RKO (cell line): ENCODE results near the gene NEK9.
"Not testable (repeated sequence)": the region's sequence is repeated elsewhere in the genome, so short reads cannot be mapped to it uniquely, and the experiment has no call there.

Experiments used
- DNase-seq: peaks from one replicate; pipeline ENCODE4 v3.0.0-alpha.2; 2016; ENCODE audit warnings: low spot score

The NEK9 gene

DNA sequence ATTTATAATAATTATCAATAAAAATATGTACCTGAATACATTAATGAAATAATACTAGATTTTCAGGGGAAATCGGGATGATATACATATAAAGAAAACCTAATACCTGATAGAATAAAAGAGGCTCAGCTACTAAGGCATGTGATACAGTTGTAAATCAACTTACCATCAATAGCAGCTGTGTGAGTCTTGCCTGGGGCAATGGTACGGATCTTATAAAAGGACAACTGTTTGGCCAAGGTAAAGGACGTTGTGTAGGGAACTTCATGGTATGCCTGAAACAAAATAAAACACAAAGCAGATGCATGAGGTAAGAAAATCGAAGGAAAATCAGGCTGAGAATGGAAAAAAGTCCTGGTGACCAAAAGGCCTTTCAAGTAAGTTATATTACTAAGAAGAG is 25.4 kb downstream of the NEK9 start:
- no peak for DNase-seq

DNA sequence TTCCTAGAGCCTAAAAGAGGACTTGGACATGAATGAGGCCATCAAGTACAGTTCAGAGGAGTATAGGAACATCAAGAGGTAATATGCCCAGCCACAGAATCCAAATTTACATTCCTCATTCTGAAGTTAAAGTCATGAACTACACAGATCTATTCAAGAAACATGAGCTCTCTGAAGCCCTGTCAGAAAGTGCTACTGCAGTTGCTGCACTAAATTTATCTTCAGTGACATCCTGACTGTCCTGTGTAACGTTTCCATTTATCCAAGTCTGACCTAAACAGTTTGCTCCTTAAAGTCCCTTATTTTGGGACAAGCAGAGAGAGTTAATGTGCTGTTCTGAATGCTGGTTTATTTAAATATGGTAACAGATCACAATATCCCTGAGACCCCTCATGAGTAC is 28.2 kb downstream of the NEK9 start:
- no peak for DNase-seq

DNA sequence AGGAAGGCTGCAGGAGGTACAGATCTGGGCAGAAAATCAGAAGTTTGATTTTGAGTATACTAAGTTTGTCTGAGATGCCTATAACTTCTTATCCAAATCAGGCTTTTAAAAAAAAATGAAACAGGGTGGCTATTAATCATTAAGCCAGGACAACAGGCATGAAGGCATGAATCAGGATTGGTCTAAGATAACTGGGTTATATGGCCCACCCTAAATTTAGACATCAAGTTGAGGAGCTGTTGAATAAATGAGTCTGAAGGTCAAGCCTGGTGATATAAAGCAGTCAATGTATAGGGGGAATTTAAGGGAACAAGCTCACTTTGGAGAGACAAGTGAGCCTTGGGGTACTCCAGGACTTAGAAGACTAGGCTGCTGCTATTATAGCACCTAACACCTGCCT is 28.6 kb downstream of the NEK9 start:
- DNase-seq: no peak

DNA sequence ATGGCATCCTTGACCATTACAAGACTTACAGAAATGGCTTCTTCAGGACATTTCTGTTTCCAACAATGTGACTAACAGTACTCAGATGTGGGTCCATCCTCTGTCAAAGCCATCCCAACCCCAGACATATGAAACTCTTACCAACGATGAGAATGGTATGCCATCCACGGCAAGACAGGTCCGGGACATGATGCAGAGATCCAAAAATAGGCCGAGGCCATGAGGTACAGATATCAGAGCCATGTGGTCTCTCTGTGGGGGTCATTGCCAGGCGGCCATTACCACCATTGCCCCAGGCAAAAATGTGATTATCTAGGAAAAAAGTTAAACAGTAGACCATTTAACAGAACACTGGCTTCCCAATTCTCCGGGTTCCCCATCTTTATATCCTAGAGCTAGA is 29.9 kb downstream of the NEK9 start:
- no peak for DNase-seq

DNA sequence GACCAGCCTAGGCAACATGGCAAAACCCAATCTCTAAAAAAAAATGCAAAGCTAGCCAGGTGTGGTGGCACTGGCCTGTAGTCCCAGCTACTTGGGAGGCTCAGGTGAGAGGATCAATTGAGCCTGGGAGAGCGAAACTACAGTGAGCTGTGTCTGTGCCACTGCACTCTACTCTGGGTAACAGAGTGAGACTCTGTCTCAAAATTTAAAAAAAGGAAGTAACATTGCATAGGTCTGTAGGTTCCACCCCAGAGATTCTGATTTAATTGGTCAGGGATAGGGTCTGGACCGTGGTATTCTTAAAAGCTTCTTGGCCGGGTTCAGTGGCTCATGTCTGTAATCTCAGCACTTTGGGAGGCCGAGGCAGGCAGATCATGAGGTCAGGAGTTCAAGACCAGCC is 31.2 kb downstream of the NEK9 start:
- DNase-seq: no peak

DNA sequence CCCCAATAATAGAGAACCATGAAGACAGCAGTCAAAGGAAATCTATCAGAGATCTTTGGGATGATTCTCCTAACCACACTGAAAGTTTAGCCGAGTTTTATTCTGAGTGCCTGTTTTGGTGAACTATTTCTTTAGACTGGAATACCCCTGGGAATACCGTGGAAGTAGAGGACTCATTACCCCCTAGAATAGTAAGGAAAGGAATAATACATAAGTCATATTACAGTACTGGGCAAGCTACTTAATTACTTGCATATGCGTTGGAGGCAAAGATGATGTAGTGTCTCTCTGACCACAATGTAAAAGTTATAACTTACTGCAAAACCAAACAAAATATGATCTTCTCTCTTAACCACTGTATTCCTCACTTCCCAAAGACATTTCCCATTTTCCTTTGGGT is 32.0 kb downstream of the NEK9 start:
- DNase-seq: no peak

DNA sequence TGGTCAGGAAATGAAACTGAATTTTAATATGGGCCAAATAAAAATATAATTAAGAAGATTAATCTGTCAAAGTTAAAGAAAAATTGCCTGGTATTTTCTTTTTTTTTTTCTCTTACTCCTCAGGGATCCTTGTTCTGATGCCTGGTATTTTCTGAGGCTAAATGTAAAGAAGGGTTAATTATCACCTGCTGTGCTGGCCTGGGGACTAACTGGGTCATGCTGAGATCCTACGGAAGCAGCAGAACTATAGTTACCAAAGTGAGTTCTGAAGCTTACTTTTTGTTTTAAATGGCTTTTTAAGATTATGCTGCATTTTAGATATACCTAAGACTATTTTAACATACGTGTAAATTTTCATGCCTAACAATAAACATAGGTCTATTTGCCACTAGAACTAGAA is 34.1 kb downstream of the NEK9 start:
- no peak for DNase-seq

DNA sequence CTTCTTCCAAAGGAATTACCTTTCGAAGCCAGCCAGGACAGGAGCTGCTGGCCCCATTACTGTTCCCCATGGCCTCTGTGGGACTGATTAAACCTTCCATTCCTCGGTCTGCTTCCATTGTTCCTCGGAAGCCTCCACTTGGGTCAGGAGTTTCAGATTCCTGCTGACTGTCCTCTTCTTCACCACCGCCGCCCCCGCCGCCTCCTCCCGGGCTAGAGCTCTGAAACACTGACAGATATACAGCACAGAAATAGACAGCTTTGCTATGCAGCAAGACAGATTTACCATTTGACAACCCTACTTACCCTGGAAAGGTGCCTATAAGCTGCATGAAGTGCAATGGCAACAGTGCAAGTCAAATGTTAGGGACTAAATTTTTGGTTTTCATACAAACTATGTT is 35.6 kb downstream of the NEK9 start:
- no peak for DNase-seq

DNA sequence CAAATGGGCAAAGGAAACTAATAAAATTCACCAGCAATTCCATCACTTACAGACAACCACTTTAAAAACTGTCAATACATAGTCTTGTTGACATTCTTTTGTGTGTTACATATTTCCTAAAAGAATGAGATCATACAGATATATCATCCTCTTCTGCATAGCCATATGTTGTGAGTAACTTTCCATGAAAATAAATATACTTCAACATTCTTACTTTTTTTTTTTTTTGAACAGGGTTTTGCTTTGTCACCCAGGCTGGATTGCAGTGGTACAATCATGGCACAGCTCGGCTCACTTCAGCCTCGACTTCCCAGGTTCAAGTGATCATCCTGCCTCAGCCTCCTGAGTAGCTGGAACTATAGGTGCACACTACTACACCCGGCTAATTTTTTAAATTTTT is 36.5 kb downstream of the NEK9 start:
- DNase-seq: no peak

DNA sequence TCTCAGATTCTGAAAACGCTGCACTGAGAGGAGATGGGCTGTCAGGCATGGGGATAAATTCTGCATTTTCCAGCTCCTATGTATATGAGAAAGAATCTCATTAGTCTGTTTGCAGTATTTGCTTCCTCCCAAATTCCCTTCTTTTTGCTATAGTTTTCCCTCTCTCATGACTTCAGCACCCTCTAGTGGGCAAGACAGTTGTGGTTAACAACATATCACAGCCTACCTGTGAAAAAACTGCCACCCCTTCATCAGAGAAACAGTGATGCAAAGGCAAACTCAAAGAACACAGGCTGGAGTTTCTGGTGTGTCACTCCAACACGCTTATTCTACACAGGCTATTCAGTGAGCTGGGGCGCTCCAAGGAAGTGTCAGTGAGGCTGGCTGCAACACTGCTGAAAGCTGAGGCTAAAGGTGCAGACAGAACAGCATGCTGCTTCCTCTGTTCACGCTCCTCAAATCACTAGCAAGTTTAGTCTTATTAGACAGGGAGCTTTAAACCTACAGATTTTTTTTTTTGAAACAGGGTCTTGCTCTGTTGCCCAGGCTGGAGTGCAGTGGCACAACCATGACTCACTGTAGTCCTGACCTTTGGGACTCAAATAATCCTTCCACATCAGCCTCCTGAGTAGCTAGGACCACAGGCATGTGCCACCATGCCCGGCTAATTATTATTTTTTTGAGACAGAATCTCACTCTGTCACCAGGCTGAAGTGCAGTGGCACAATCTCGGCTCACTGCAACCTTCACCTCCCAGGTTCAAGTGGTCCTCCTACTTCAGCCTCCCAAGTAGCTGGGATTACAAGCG is 38.1 kb downstream of the NEK9 start:
- peak; percentile 68 for DNase-seq

DNA sequence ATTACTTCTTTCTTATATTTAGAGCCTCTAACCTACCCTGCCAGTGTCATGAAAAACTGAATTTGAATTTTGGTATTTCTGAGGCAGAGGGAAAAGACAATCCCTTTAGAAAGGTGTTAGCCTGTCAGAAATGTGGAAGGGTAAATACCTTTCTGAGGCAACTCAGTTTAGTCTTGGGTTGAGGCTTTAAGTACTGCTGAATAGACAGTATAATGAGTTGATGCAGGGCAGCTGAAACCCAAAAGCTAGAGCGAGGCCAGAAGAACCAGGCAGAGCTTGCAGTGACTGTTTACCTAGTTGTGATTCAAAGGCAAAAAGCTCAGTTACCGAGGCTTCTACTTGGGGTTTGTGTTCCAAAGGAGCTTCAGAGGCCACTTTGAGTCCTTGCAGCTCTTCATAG is 38.7 kb downstream of the NEK9 start:
- no peak for DNase-seq

DNA sequence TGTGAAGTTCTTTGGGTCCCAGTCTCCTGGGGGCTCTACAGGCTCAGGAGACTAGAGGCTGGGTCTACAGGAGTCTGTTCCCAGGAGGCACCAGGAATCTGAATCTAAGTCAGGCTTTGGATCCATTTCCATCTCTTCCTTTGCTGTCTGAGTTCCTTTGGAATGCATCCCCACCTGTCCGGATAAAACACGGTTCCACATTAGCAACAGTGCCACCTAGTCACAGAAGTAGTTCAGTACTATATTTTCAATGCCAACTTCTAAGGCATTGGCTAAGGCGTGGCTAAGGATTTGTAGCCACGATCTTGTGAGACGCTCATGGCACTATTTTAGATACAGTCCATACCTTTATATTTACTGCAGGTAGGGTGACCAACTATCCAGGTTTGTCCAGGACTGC is 42.3 kb downstream of the NEK9 start:
- DNase-seq: no peak

DNA sequence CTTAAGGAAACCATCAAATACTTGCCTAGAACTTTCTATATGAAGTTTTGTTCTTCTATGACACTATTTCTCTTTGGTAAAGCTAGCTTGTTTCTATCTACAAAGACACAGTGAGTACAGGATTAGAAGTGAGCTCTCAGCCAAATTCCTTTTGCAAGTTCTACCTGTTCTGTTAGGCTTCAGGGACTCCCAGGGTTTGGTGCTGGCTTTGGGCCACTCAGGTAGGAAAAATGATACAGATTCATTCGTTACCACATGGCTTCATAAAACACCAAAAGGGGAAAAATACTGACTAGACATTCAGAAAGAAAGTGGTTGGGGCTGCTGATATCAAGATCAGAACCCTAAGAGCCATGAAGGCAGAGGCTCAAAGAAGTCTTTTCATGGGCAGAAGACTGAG is 43.6 kb downstream of the NEK9 start:
- DNase-seq: no peak

DNA sequence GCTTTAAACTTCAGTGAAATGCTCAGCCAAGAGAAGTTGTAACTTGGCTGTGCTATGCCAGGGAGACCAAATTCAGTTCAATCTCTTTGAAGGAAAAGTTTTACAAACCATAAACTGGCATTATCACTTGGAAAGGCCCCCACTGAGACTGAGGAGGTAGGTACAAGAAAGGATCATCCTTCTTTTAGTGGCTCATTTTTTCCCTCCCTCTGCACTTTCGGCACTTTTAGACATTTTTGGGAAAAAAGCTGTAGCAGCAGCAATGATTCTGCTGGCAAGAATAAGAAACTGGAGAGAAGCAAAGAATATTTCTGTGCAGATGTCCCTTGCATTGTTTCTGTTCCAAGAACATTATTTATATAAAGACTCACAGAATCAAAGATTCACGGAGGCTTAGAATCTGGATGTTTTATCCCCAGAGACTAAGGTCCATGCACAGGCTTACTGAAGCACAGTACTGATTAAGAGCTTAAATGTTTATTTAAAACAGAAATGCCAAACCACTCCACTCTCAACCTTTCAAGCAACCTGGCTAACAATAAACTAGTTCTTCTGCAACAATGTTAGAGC is 45.1 kb downstream of the NEK9 start:
- DNase-seq: no peak

DNA sequence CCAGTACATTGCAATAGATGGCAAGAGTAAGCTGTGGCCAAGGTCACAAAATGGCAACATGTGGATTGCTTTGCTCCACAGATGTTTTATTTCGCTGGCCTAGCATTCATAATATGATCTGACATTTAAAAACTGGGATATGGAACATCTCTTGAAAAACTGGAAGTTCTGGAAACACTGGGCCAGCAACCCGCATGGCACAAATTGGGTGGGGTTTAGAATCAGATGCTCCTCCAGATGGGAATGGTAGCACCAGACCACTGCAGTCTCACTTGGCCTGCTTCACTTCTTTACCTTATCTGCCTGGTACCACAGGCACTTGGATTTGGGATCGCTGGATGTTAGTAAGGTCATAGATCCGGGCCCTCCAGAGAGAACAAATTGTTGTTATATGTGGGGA is 47.3 kb downstream of the NEK9 start:
- DNase-seq: no peak

DNA sequence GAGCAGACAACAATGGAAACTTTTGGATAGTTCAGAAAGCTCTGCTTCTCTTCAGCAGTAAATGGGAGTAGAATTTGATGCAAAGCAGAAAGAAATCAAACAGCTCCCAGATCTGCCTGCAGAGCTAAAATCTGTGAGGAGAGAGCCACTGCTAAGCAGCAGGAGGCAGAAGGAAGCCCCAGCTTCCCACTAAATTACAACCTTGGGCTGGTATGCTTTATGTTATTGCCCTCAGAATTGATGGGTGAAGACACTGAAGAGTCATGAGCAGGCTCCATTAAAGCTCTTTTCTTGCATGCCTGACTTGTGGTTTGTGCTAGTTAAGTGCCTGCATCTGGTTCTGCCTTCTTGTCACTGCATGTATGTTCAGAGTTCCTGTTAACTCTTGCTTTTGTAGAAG is 49.1 kb downstream of the NEK9 start:
- DNase-seq: no peak

DNA sequence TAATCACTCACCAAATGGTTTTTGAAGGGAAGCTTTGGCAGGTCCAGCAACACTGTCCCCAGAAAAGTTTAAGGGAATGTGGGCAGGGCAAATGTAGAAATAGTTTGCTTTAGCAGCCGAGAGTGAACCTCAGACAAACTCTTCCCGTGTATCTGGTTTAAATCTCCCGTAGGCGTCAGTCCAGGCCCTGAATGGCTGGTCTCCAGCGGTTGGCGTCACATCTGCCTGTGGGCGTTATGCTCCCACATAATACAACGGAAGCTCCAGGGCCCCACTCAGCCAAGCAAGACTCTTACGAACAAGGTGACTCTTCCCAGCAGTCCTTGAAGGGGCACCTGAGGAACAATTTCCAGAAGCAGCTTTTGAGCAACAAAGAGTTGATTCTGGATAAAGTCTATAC is 56.5 kb downstream of the NEK9 start:
- no peak for DNase-seq

DNA sequence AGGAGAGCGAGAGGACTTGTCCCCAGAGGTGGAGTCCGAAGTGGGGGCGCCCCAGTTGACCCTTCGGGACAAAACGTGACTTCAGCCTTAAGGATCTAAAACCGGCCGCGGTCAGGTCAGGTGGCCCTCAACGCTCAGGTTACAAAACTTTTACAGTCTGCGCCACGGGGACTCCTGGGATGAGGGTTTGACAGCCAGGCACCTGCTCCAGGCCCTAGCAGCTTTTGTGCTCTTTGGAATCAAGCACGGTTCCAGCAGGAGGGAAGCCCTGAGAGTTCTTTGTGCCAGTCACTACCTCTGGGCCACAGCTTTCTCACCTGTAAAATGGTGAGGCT is 57.1 kb downstream of the NEK9 start:
- DNase-seq: no peak

DNA sequence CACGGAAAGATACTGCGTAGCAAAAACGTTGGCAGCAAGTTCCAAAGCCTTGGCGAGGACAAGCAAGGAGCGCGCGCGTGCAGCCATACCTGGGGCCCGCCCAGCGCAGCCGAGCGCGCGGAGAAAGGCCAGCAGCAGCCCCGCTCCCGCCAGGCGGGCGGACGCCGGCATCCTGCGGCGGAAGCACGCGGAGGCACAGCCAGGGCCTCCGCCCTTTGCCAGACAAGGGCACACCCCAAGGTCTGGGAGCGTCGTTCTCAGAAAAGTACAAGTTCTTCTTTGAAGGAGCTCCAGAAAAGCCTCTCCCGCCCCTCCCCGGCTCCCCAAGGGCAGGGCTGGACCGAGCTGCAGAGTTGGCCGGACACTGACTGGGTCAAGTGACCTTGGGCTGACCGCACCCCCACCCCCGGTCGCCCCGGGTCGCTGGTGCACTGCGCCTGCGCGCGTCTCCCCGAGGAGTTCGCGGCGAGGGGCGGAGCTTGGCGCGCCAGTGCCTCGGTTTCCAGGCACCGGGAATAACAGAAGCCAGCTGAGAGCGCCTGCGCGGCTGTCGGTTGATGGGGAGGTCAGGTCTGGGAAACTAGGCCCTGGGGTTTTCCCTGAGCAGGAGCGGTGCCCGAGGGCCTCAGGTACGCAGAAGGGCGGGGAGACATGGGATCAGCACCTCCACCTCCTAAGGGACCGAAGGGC is 57.6 kb downstream of the NEK9 start, which contains the start of gene ZC2HC1C:
TSS of gene ZC2HC1C (plus strand) at position 521 of the 690 bp plus-strand sequence. CDS start 933 bp downstream, outside the sequence.
- DNase-seq: peak; percentile 91

DNA sequence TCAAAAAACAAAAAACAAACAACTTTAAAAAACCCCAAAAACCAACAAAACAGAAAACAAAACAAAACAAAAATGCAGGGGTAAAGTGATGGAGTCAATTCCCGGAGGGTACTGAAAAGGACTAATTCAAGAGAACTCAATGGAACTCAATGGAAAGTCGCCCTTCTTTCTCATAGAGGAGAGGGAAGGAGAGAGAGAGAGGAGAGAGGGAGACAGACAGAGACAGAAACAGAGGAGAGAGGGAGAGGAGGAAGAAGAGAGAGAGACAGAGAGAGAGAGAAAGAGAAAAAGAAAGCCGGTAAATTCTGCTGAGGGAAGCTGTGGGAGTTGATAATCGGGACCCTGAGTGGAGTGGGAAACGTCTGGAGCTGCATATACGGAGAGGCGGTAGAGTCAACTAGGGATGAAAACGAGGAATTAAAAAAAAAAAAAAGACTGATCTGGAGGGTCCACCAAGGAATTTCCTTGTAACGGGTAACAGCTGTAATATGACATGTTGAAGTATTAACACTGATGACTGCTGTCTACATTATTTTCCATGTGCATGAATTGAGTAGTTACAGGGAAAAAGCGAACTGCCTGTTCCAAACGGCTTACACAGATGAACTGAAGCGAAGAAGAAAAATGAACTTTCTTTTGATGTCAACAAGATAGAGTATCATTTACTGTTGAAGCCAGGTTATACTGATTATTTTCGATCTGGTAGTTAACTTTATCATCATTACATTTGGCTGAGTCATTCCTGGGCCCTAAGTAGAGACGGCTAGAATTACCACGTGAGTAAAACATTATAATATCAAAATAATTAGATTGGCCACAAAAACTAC is 58.3 kb downstream of the NEK9 start:
- DNase-seq: peak; percentile 71

DNA sequence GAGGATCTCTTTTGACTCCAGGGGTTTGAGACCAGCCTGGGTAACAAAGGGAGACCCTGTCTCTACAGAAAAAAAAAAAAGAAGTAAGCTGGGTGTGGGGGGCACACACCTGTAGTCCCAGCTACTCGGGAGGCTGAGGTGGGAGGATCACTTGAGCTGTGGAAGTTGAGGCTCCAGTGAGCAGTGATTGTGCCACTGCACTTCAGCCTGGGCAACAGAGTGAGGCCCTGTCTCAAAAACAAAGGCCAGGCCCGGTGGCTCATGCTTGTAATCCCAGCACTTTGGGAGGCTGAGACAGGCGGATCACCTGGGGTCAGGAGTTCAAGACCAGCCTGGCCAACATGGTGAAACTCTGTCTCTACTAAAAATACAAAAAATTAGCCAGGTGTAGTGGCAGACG is 59.1 kb downstream of the NEK9 start:
- not testable (repeated sequence) for DNase-seq

DNA sequence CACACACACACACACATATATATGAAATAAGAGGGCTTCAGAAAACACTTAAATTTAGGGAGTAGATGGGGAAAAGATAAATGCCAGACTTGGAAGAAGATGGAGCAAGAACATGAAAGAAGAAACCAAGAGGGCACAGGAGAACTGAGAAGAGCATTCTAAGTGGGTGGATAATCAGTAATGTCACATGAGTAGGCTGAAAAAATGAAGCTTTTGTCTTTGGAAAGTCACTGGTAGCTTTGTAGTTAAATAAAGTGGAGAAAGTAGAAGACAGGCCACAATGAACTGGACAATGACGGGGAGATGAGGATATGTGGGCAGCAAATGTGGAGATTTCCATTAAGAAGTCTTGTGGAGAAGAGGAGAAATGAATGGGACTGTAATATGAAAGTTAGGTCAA is 59.6 kb downstream of the NEK9 start:
- DNase-seq: no peak

DNA sequence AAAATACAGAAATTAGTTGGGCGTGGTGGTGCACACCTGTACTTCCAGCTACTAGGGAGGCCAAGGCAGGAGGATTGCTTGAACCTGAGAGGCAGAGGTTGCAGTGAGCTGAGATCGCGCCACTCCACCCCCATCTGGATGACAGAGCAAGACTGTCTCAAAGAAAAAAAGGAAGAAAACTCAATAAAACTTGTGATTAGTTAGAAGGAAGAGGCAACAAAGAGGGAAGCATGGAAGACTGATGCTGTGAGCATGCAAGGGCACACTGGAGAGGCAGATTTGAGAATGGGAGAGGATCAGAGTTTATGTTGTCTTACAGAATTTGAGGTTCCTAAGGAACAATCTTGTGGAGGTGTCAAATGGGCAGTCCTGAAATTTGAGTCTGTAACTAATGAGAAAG is 60.2 kb downstream of the NEK9 start:
- DNase-seq: no peak
